ENCODE results near the gene MEGF6. TPM values are rescaled to one million over a fixed set of nuclear protein-coding genes. Genes with fewer than 3 reads are reported as not detected.
A peak's percentile ranks its signal among the peaks of the same experiment; 100 is the strongest.

Gene MEGF6
- total RNA-seq, 2 donors from 2014 or later = 83.0 to 103 TPM

- H3K27ac Mint-ChIP-seq = no peak overlapping the region
- TF ChIP-seq, protein P1, sequence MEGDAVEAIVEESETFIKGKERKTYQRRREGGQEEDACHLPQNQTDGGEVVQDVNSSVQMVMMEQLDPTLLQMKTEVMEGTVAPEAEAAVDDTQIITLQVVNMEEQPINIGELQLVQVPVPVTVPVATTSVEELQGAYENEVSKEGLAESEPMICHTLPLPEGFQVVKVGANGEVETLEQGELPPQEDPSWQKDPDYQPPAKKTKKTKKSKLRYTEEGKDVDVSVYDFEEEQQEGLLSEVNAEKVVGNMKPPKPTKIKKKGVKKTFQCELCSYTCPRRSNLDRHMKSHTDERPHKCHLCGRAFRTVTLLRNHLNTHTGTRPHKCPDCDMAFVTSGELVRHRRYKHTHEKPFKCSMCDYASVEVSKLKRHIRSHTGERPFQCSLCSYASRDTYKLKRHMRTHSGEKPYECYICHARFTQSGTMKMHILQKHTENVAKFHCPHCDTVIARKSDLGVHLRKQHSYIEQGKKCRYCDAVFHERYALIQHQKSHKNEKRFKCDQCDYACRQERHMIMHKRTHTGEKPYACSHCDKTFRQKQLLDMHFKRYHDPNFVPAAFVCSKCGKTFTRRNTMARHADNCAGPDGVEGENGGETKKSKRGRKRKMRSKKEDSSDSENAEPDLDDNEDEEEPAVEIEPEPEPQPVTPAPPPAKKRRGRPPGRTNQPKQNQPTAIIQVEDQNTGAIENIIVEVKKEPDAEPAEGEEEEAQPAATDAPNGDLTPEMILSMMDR (conservative IDR thresholded peaks at IDR 0.05) = no peak
- peaks cover 2% of the 10 kb centered on the region for H3K4me1 ChIP-seq (ENCODE audit: control insufficient read depth, insufficient read depth, low read length)
- no peaks in the 10 kb centered on the region for H3K9me3 Mint-ChIP-seq
- H3K9me3 ChIP-seq (ENCODE audit: control insufficient read depth, low read length) = no peaks in the 10 kb centered on the region
- peaks cover 21% of the 10 kb centered on the region for H3K36me3 ChIP-seq (ENCODE audit: control insufficient read depth, insufficient read depth, low read length)
- H3K27me3 Mint-ChIP-seq (ENCODE audit: insufficient read depth) = peaks cover 50% of the 10 kb centered on the region
- H3K27ac ChIP-seq (ENCODE audit: low read depth, low read length) = no peak overlapping the region
- peaks cover 8% of the 10 kb centered on the region for H3K4me1 Mint-ChIP-seq
- peaks cover 14% of the 10 kb centered on the region for H3K36me3 Mint-ChIP-seq (ENCODE audit: low read depth)
- no peak overlapping the region for H3K9ac ChIP-seq (ENCODE audit: extremely low read depth, low read length, poor library complexity, severe bottlenecking)
- H3K4me3 Mint-ChIP-seq = peak overlapping the region; percentile 66
- WGBS, 2 experiments (ENCODE audit: insufficient coverage in 1 of 2, insufficient read length in 1 of 2) = 14 to 17% methylated on average over 5 to 48 of the region's 50 CpGs
- H3K4me3 ChIP-seq (ENCODE audit: low read length) = peak overlapping the region; percentile 84
- H3K27me3 ChIP-seq (ENCODE audit: control insufficient read depth, insufficient read depth, low read length, poor library complexity, severe bottlenecking) = peaks cover 55% of the 10 kb centered on the region
- no peak for DNase-seq
Measured at GRCh38 chr1:3650248-3651025, 39.1 kb upstream of the MEGF6 start.

GRCh38 chr1:3649342-3650247 lies 38.3 kb upstream of the MEGF6 start, which contains the start of gene WRAP73:
TSS of gene WRAP73 (minus strand) at chr1:3650103. CDS start at chr1:3649999, 104 bp downstream.
- H3K27me3 ChIP-seq (ENCODE audit: control insufficient read depth, insufficient read depth, low read length, poor library complexity, severe bottlenecking) = peaks cover 47% of the 10 kb centered on the region
- H3K36me3 ChIP-seq (ENCODE audit: control insufficient read depth, insufficient read depth, low read length) = peaks cover 21% of the 10 kb centered on the region
- H3K27me3 Mint-ChIP-seq (ENCODE audit: insufficient read depth) = peaks cover 41% of the 10 kb centered on the region
- WGBS, 2 experiments (ENCODE audit: insufficient coverage in 1 of 2, insufficient read length in 1 of 2) = 4 to 5% methylated on average over 29 to 60 of the region's 60 CpGs
- H3K27ac Mint-ChIP-seq = no peak within 1 kb of the TSS
- H3K27ac ChIP-seq (ENCODE audit: low read depth, low read length) = no peak within 1 kb of the TSS
- no peaks in the 10 kb centered on the region for H3K9me3 Mint-ChIP-seq
- H3K4me3 Mint-ChIP-seq = peak within 1 kb of the TSS; percentile 66
- peaks cover 2% of the 10 kb centered on the region for H3K4me1 ChIP-seq (ENCODE audit: control insufficient read depth, insufficient read depth, low read length)
- peak; percentile 95 for DNase-seq
- H3K36me3 Mint-ChIP-seq (ENCODE audit: low read depth) = peaks cover 16% of the 10 kb centered on the region
- H3K9ac ChIP-seq (ENCODE audit: extremely low read depth, low read length, poor library complexity, severe bottlenecking) = peak within 1 kb of the TSS; percentile 15
- no peaks in the 10 kb centered on the region for H3K9me3 ChIP-seq (ENCODE audit: control insufficient read depth, low read length)
- TF ChIP-seq, protein P1 (conservative IDR thresholded peaks at IDR 0.05) = peak; percentile 37
- H3K4me3 ChIP-seq (ENCODE audit: low read length) = peak within 1 kb of the TSS; percentile 84
- H3K4me1 Mint-ChIP-seq = peaks cover 8% of the 10 kb centered on the region

DNA sequence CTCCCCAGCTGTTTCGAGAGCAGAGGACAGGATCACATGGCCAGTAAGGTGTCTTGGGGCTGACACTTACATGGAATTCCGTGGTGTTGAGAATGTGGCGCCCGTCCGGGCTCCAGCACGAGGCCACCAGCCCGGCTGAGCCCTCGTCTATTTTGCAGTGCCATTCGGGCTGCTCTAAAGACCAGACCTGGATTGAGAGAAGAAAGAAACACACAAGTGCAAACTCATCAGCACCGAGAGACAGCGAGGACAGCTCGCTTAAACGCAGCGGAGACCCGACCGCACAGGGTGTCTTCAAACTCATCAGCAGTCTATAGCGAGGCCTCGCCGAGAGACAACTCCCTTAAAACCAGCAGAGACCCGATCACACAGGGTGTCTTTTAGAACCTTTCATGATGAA lies 35.3 kb upstream of the MEGF6 start:
- Mint-ChIP-seq H3K27ac (no peak overlapping the region), H3K4me1 (peaks cover 6% of the 10 kb centered on the region)
- TF ChIP-seq, protein P1 (conservative IDR thresholded peaks at IDR 0.05) = no peak

More for the DNA sequence above, 35.3 kb upstream of the MEGF6 start:
- DNase-seq = no peak
- H3K36me3 ChIP-seq (ENCODE audit: control insufficient read depth, insufficient read depth, low read length) = peaks cover 26% of the 10 kb centered on the region
- peaks cover 17% of the 10 kb centered on the region for H3K27me3 ChIP-seq (ENCODE audit: control insufficient read depth, insufficient read depth, low read length, poor library complexity, severe bottlenecking)
- 91 to 94% methylated on average over 19 to 20 of the region's 20 CpGs for WGBS, 2 experiments (ENCODE audit: insufficient coverage in 1 of 2, insufficient read length in 1 of 2)
- H3K4me3 ChIP-seq (ENCODE audit: low read length) = no peak overlapping the region
- H3K27ac ChIP-seq (ENCODE audit: low read depth, low read length) = no peak overlapping the region
- H3K27me3 Mint-ChIP-seq (ENCODE audit: insufficient read depth) = peaks cover 16% of the 10 kb centered on the region
- H3K9ac ChIP-seq (ENCODE audit: extremely low read depth, low read length, poor library complexity, severe bottlenecking) = no peak overlapping the region
- H3K36me3 Mint-ChIP-seq (ENCODE audit: low read depth) = peaks cover 29% of the 10 kb centered on the region
- no peaks in the 10 kb centered on the region for H3K9me3 Mint-ChIP-seq
- no peak overlapping the region for H3K4me3 Mint-ChIP-seq
- H3K4me1 ChIP-seq (ENCODE audit: control insufficient read depth, insufficient read depth, low read length) = peaks cover 2% of the 10 kb centered on the region
- no peaks in the 10 kb centered on the region for H3K9me3 ChIP-seq (ENCODE audit: control insufficient read depth, low read length)
